ENCODE measurements around the gene MIGA1.

MIGA1 gene

GRCh38 chr1:77832901-77833300 is 53.5 kb downstream of the MIGA1 start:
- no peak overlapping the region for H3K4me3 ChIP-seq (ENCODE audit: low read depth, low read length)
- TF ChIP-seq CTCF (IDR thresholded peaks at IDR 0.05; ENCODE audit: control insufficient read depth, extremely low read depth, insufficient read depth): no peak
- peak; percentile 17 for DNase-seq (ENCODE audit: low read depth)

GRCh38 chr1:77833521-77834100 is 54.2 kb downstream of the MIGA1 start:
- no peak for DNase-seq (ENCODE audit: low read depth)
- H3K4me3 ChIP-seq (ENCODE audit: low read depth, low read length): no peak overlapping the region
- no peak for TF ChIP-seq CTCF (IDR thresholded peaks at IDR 0.05; ENCODE audit: control insufficient read depth, extremely low read depth, insufficient read depth)

GRCh38 chr1:77834771-77835334 is 55.4 kb downstream of the MIGA1 start:
- H3K4me3 ChIP-seq (ENCODE audit: low read depth, low read length): no peak overlapping the region
- peak; percentile 94 for DNase-seq (ENCODE audit: low read depth)
- no peak for TF ChIP-seq CTCF (IDR thresholded peaks at IDR 0.05; ENCODE audit: control insufficient read depth, extremely low read depth, insufficient read depth)

GRCh38 chr1:77841574-77841973 is 62.1 kb downstream of the MIGA1 start:
- no peak overlapping the region for H3K4me3 ChIP-seq (ENCODE audit: low read depth, low read length)
- no peak for TF ChIP-seq CTCF (IDR thresholded peaks at IDR 0.05; ENCODE audit: control insufficient read depth, extremely low read depth, insufficient read depth)
- no peak for DNase-seq (ENCODE audit: low read depth)

GRCh38 chr1:77845951-77846350 is 66.5 kb downstream of the MIGA1 start:
- no peak overlapping the region for H3K4me3 ChIP-seq (ENCODE audit: low read depth, low read length)
- DNase-seq (ENCODE audit: low read depth): no peak
- TF ChIP-seq CTCF (IDR thresholded peaks at IDR 0.05; ENCODE audit: control insufficient read depth, extremely low read depth, insufficient read depth): no peak

GRCh38 chr1:77846966-77847365 is 67.5 kb downstream of the MIGA1 start:
- DNase-seq (ENCODE audit: low read depth): no peak
- H3K4me3 ChIP-seq (ENCODE audit: low read depth, low read length): no peak overlapping the region
- TF ChIP-seq CTCF (IDR thresholded peaks at IDR 0.05; ENCODE audit: control insufficient read depth, extremely low read depth, insufficient read depth): no peak

GRCh38 chr1:77847621-77848080 is 68.2 kb downstream of the MIGA1 start:
- H3K4me3 ChIP-seq (ENCODE audit: low read depth, low read length): no peak overlapping the region
- DNase-seq (ENCODE audit: low read depth): no peak
- TF ChIP-seq CTCF (IDR thresholded peaks at IDR 0.05; ENCODE audit: control insufficient read depth, extremely low read depth, insufficient read depth): no peak

All from LNCaP clone FGC (cell line).